SU-DHL-6 (cell line): ENCODE results near the gene ADAT3.

Experiments
- H2AFZ ChIP-seq: fragments of 200-600 bp; sonication (generic); 2 replicates; pipeline ENCODE4 v1.6.1; 2014; ENCODE audit warnings: low read depth, mild to moderate bottlenecking, moderate library complexity, mixed read lengths, antibody characterized with exemption, low read length; ENCODE audit not compliant: severe bottlenecking
- H3F3A ChIP-seq: fragments of 200-600 bp; shearing (Covaris generic); 2 replicates; pipeline ENCODE4 v1.6.0; 2016; ENCODE audit warnings: antibody characterized with exemption, mild to moderate bottlenecking; ENCODE audit not compliant: insufficient read depth
- H3K27ac ChIP-seq: fragments of 200-600 bp; sonication (generic); 2 replicates; pipeline ENCODE4 v1.5.1; 2016; ENCODE audit warnings: low read depth, mild to moderate bottlenecking, low read length, moderate library complexity, mixed read lengths
- H3K27me3 ChIP-seq: fragments of 200-600 bp; sonication (generic), shearing (Covaris generic); 2 replicates; pipeline ENCODE4 v1.6.0; 2014; ENCODE audit warnings: mild to moderate bottlenecking, low read length
- H3K36me3 ChIP-seq: fragments of 200-600 bp; sonication (generic); 2 replicates; pipeline ENCODE4 v1.6.1; 2014; ENCODE audit warnings: mild to moderate bottlenecking, low read length, mixed read lengths
- H3K4me2 ChIP-seq: fragments of 300-600, 200-600 bp; shearing (Covaris generic), sonication (generic); 2 replicates; pipeline ENCODE4 v1.6.0; 2014; ENCODE audit warnings: low read length, low read depth, mild to moderate bottlenecking; ENCODE audit not compliant: poor library complexity, severe bottlenecking
- H3K4me3 ChIP-seq: fragments of 200-600 bp; sonication (generic); 2 replicates; pipeline ENCODE4 v1.5.1; 2014; ENCODE audit warnings: antibody characterized with exemption, low read length, mild to moderate bottlenecking, mixed read lengths; ENCODE audit not compliant: insufficient read depth, poor library complexity, severe bottlenecking
- H3K79me2 ChIP-seq: fragments of 200-600 bp; sonication (generic); 2 replicates; pipeline ENCODE4 v1.6.1; 2014; ENCODE audit warnings: mild to moderate bottlenecking, low read length, moderate library complexity; ENCODE audit not compliant: insufficient read depth
- H3K9ac ChIP-seq: fragments of 200-600 bp; sonication (generic); 2 replicates; pipeline ENCODE4 v1.7.0; 2014; ENCODE audit warnings: mild to moderate bottlenecking, low read length
- H3K9me2 ChIP-seq: fragments of 200-600 bp; sonication (generic); replicated peaks from 2 replicates; pipeline ENCODE4 v1.6.1; 2014; ENCODE audit warnings: low read length; ENCODE audit not compliant: insufficient read depth
- H3K9me3 ChIP-seq: fragments of 200-600 bp; sonication (generic); 2 replicates; pipeline ENCODE4 v1.6.1; 2014; ENCODE audit warnings: low read length, mixed read lengths; ENCODE audit not compliant: insufficient read depth
- H4K20me1 ChIP-seq: fragments of 200-600 bp; sonication (generic); 2 replicates; pipeline ENCODE4 v1.6.1; 2014; ENCODE audit warnings: low read depth, mild to moderate bottlenecking, antibody characterized with exemption, low read length, moderate library complexity, mixed read lengths
- EZH2phosphoT487 ChIP-seq: fragments of 200-600 bp; sonication (generic), shearing (Covaris generic); conservative IDR thresholded peaks from 2 replicates; pipeline ENCODE4 v1.6.1; 2018; ENCODE audit warnings: mild to moderate bottlenecking, antibody characterized with exemption, low read length, moderate library complexity, mixed read lengths
- TF ChIP-seq, protein P1 (sequence below): fragments of 200-600 bp; sonication (generic); IDR thresholded peaks from one replicate; pipeline ENCODE4 v1.5.1; 2017; ENCODE audit warnings: antibody characterized with exemption, mild to moderate bottlenecking, low read length, moderate library complexity; ENCODE audit not compliant: insufficient read depth, poor library complexity, severe bottlenecking

The ADAT3 gene

DNA sequence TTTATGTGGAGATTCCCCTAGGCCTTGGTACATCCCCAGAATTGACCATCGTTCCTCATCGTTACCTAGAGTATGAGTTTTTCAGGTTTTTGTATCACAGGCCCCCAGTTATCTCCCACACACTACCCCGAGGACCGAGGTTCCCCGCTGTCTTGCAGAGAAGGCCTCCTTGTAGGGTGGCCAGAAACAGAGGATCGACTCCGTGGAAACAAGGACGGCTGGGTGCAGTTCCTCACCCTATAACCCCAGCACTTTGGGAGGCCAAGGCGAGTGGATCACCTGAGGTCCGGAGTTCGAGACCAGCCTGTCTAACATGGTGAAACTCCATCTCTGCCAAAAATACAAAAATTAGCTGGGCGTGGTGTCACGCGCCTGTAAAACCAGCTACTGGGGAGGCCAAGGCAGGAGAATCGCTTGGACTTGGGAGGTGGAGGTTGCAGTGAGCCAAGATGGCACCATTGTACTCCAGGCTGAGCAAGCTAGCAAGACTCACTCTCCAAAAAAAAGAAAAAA is 720 bp downstream of the ADAT3 start:
- Histone ChIP-seq H3K27me3 (no peaks in the 10 kb centered on the region), H3K4me3 (peak overlapping the region; percentile 69), H3K79me2 (peaks cover 43% of the 10 kb centered on the region), H3K9me3 (no peaks in the 10 kb centered on the region), H3K4me2 (peak overlapping the region; percentile 92), H3K27ac (peak overlapping the region; percentile 46), H3F3A (peaks cover 9% of the 10 kb centered on the region), H4K20me1 (no peaks in the 10 kb centered on the region), H2AFZ (no peak overlapping the region), H3K36me3 (no peaks in the 10 kb centered on the region), H3K9ac (peak overlapping the region; percentile 66), H3K9me2 (no peaks in the 10 kb centered on the region)
- TF ChIP-seq, protein P1, sequence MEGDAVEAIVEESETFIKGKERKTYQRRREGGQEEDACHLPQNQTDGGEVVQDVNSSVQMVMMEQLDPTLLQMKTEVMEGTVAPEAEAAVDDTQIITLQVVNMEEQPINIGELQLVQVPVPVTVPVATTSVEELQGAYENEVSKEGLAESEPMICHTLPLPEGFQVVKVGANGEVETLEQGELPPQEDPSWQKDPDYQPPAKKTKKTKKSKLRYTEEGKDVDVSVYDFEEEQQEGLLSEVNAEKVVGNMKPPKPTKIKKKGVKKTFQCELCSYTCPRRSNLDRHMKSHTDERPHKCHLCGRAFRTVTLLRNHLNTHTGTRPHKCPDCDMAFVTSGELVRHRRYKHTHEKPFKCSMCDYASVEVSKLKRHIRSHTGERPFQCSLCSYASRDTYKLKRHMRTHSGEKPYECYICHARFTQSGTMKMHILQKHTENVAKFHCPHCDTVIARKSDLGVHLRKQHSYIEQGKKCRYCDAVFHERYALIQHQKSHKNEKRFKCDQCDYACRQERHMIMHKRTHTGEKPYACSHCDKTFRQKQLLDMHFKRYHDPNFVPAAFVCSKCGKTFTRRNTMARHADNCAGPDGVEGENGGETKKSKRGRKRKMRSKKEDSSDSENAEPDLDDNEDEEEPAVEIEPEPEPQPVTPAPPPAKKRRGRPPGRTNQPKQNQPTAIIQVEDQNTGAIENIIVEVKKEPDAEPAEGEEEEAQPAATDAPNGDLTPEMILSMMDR, result no peak
- no peak for TF ChIP-seq EZH2phosphoT487

DNA sequence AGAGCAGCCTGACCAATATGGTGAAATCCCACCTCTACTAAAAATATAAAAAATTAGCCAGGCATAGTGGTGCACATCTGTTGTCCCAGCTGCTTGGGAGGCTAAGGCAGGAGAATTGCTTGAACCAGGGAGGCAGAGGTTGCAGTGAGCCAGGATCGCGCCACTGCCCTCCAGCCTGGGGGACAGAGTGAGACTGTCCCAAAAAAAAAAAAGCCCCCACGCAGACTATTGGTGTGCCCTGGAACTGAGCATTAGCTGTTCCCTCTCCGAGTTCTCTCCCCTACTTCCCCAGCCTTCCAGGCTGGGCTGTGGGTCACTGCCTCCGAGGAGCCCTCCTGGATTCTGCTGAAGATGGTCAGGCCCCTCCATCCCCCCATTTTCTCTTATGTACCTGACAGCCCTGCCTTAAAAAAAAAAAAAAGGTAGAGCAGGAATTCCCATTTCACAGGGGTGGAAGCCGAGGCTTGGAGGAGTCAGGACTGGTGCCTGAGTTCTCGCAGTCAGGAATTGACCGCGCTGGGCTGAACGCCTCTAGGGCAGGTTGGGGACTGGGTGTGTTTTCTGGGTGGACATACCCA is 1.9 kb downstream of the ADAT3 start:
- Histone ChIP-seq H3F3A (peaks cover 9% of the 10 kb centered on the region), H3K27me3 (no peaks in the 10 kb centered on the region), H3K79me2 (peaks cover 54% of the 10 kb centered on the region), H3K9me3 (no peaks in the 10 kb centered on the region), H3K9ac (no peak overlapping the region), H3K4me3 (no peak overlapping the region), H3K36me3 (no peaks in the 10 kb centered on the region), H2AFZ (no peak overlapping the region), H3K4me2 (no peak overlapping the region), H3K27ac (no peak overlapping the region), H4K20me1 (no peaks in the 10 kb centered on the region), H3K9me2 (no peaks in the 10 kb centered on the region)
- TF ChIP-seq EZH2phosphoT487, result no peak
- TF ChIP-seq, protein P1, result no peak

DNA sequence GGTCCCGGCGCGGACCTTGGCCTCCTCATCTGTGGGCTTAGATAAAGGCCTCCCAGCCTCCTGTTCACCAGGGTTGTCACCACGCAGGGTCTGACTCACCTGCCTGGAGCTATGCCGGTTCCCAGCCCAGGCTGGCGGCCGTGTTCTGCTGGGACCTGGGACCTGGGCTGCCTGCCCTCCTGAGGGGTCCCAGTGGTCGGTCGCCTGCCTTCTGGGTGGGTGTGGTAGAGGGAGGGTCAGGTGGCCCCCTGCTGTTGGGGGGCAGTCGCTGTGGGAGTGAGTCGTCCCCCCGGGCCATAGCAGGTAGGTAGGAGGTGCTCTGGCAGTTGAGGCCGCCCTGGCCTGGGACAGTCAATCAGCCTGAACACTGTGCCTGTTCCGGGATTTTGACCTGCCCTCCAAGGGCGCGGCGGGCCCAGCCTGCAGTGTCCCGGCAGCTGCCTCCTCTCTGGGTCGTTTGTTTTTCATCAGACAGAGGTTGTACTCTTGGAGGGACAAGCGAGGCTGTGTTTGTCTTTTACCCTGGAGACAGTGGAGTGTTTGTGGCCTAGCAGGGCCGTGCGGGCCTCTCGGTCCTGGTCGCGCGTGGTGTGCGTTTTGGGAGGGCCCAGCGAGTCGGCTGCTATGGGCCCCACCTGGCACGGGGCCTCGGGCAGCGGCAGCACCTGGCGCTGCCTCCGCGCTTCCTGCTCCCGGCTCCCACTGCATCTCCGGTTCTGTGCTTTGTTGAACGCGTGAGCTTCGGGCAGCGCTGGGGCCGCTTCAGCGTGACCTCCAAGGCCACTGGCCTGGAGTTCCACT is 2.6 kb downstream of the ADAT3 start:
- Histone ChIP-seq H3K27ac (no peak overlapping the region), H3K9me2 (no peaks in the 10 kb centered on the region), H3K36me3 (no peaks in the 10 kb centered on the region), H3F3A (peaks cover 9% of the 10 kb centered on the region), H4K20me1 (no peaks in the 10 kb centered on the region), H3K79me2 (peaks cover 57% of the 10 kb centered on the region), H3K9ac (no peak overlapping the region), H2AFZ (no peak overlapping the region), H3K4me3 (no peak overlapping the region), H3K27me3 (no peaks in the 10 kb centered on the region), H3K4me2 (no peak overlapping the region), H3K9me3 (no peaks in the 10 kb centered on the region)
- TF ChIP-seq, protein P1, result no peak
- no peak for TF ChIP-seq EZH2phosphoT487
